Endodermal cell (in vitro differentiated cells): ENCODE data around the gene GGT7. TPM values are rescaled to one million over a fixed set of nuclear protein-coding genes. Genes with fewer than 3 reads are reported as not detected.

Experiments
- DNase-seq: peaks from one replicate; pipeline ENCODE4 v3.0.0-alpha.2; 2017
- H3K27ac ChIP-seq: 2 replicates; pipeline ENCODE4 v1.5.1; 2013; ENCODE audit warnings: mild to moderate bottlenecking, low read depth, low read length, moderate library complexity
- H3K27me3 ChIP-seq: 2 replicates; pipeline ENCODE4 v1.6.1; 2013; ENCODE audit warnings: mild to moderate bottlenecking, low read length, moderate library complexity; ENCODE audit not compliant: insufficient read depth, control insufficient read depth, poor library complexity, severe bottlenecking
- H3K36me3 ChIP-seq: 2 replicates; pipeline ENCODE4 v1.7.0; 2013; ENCODE audit warnings: mild to moderate bottlenecking, low read length, moderate library complexity; ENCODE audit not compliant: control insufficient read depth, insufficient read depth
- H3K4me1 ChIP-seq: one replicate; pipeline ENCODE4 v1.7.0; 2013; ENCODE audit warnings: low read length; ENCODE audit not compliant: control insufficient read depth, insufficient read depth
- H3K4me3 ChIP-seq: 2 replicates; pipeline ENCODE4 v1.5.1; 2013; ENCODE audit warnings: mild to moderate bottlenecking, low read length, moderate library complexity
- H3K9ac ChIP-seq: 2 replicates; pipeline ENCODE4 v1.6.1; 2013; ENCODE audit warnings: mild to moderate bottlenecking, low read length, moderate library complexity; ENCODE audit not compliant: poor library complexity, severe bottlenecking; ENCODE audit errors: extremely low read depth
- H3K9me3 ChIP-seq: 2 replicates; pipeline ENCODE4 v1.6.1; 2013; ENCODE audit warnings: mild to moderate bottlenecking, low read length, moderate library complexity; ENCODE audit not compliant: control insufficient read depth
- H3K27ac Mint-ChIP-seq: 2 replicates; pipeline ENCODE4 v1.8.0; 2020; ENCODE audit warnings: mixed read lengths
- H3K27me3 Mint-ChIP-seq: 2 replicates; pipeline ENCODE4 v1.8.0; 2021; ENCODE audit warnings: mild to moderate bottlenecking, mixed read lengths; ENCODE audit not compliant: insufficient read depth
- H3K36me3 Mint-ChIP-seq: 2 replicates; pipeline ENCODE4 v1.8.0; 2020; ENCODE audit warnings: low read depth, mixed read lengths
- H3K4me1 Mint-ChIP-seq: 2 replicates; pipeline ENCODE4 v1.8.0; 2020; ENCODE audit warnings: mixed read lengths
- H3K4me3 Mint-ChIP-seq: 2 replicates; pipeline ENCODE4 v1.8.0; 2020; ENCODE audit warnings: mild to moderate bottlenecking, moderate library complexity, mixed read lengths
- H3K9me3 Mint-ChIP-seq: 2 replicates; pipeline ENCODE4 v1.8.0; 2020; ENCODE audit warnings: mild to moderate bottlenecking, mixed read lengths
- CTCF ChIP-seq: fragments of 200-600 bp; sonication (generic); conservative IDR thresholded peaks from 2 replicates; pipeline ENCODE4 v1.5.0; 2021; ENCODE audit warnings: antibody characterized with exemption, mild to moderate bottlenecking
- WGBS, 2 experiments: methylation state at CpG; one replicate each; pipeline versions ENCODE4 v1.1.5 to v1.1.7; 2013; ENCODE audit warnings: missing lambda C conversion rate in 2 of 2, mixed read lengths in 1 of 2; ENCODE audit not compliant: insufficient coverage in 1 of 2, insufficient read length in 1 of 2; 5-methylcytosine and 5-hydroxymethylcytosine counted together
- total RNA-seq, 2 donors: library from RNA; stranded (reverse); fragmentation: NEBNext Ultra II Directional in 1 of 2; extraction: Animal tissue kit (Norgen Biotek cat#: 25700) in 1 of 2; gene quantifications; 2 replicates in 1 of 2; 3 replicates in 1 of 2; pipeline ENCODE4 v1.2.1, GENCODE V29; 2021

Gene GGT7
- total RNA-seq, 2 donors from 2014 or later, result 31.8 to 43.3 TPM

GRCh38 chr20:34916774-34917354, 44.2 kb upstream of the GGT7 start:
- H3K27ac Mint-ChIP-seq, result no peak overlapping the region
- Histone ChIP-seq H3K36me3 (no peaks in the 10 kb centered on the region), H3K4me1 (peaks cover 4% of the 10 kb centered on the region), H3K9ac (no peak overlapping the region), H3K27ac (no peak overlapping the region), H3K9me3 (no peaks in the 10 kb centered on the region), H3K27me3 (no peaks in the 10 kb centered on the region), H3K4me3 (no peak overlapping the region)
- peaks cover 6% of the 10 kb centered on the region for H3K4me1 Mint-ChIP-seq
- DNase-seq, result no peak
- H3K27me3 Mint-ChIP-seq, result no peaks in the 10 kb centered on the region
- WGBS, 2 experiments, result 92% methylated on average over 2 of the region's 2 CpGs
- H3K4me3 Mint-ChIP-seq, result no peak overlapping the region
- H3K36me3 Mint-ChIP-seq, result peaks cover 19% of the 10 kb centered on the region
- no peak for TF ChIP-seq CTCF
- no peaks in the 10 kb centered on the region for H3K9me3 Mint-ChIP-seq

GRCh38 chr20:34915749-34916455, 43.2 kb upstream of the GGT7 start:
- Mint-ChIP-seq H3K9me3 (no peaks in the 10 kb centered on the region), H3K4me1 (peaks cover 6% of the 10 kb centered on the region), H3K27me3 (no peaks in the 10 kb centered on the region), H3K27ac (no peak overlapping the region), H3K36me3 (peaks cover 19% of the 10 kb centered on the region), H3K4me3 (no peak overlapping the region)
- Histone ChIP-seq H3K27me3 (no peaks in the 10 kb centered on the region), H3K27ac (no peak overlapping the region), H3K4me1 (peaks cover 4% of the 10 kb centered on the region), H3K9me3 (no peaks in the 10 kb centered on the region), H3K36me3 (no peaks in the 10 kb centered on the region), H3K9ac (no peak overlapping the region), H3K4me3 (no peak overlapping the region)
- WGBS, 2 experiments, result 89 to 100% methylated on average over 2 to 3 of the region's 4 CpGs
- DNase-seq, result no peak
- TF ChIP-seq CTCF, result no peak

- Histone ChIP-seq H3K36me3 (no peaks in the 10 kb centered on the region), H3K9me3 (no peaks in the 10 kb centered on the region), H3K27ac (no peak overlapping the region), H3K4me1 (peaks cover 4% of the 10 kb centered on the region), H3K27me3 (no peaks in the 10 kb centered on the region), H3K4me3 (no peak overlapping the region), H3K9ac (no peak overlapping the region)
- TF ChIP-seq CTCF, result no peak
- Mint-ChIP-seq H3K36me3 (peaks cover 12% of the 10 kb centered on the region), H3K4me3 (no peak overlapping the region), H3K27ac (no peak overlapping the region), H3K9me3 (no peaks in the 10 kb centered on the region), H3K4me1 (peaks cover 6% of the 10 kb centered on the region), H3K27me3 (no peaks in the 10 kb centered on the region)
- DNase-seq, result no peak
- 96 to 98% methylated on average over 4 of the region's 4 CpGs for WGBS, 2 experiments
Observed at GRCh38 chr20:34915131-34915530, 42.5 kb upstream of the GGT7 start.
